Fibroblast of pulmonary artery (primary cell): Measurements from ENCODE around the gene PKP4.
"Not testable (repeated sequence)": the region's sequence is repeated elsewhere in the genome, so short reads cannot be mapped to it uniquely, and the experiment has no call there.

Experiments used
- DNase-seq: peaks from one replicate; pipeline ENCODE4 v3.0.0-alpha.2; 2010; ENCODE audit warnings: low read depth
- H3K4me3 ChIP-seq: replicated peaks from 2 replicates; pipeline ENCODE4 v1.5.1; 2011; ENCODE audit warnings: low read depth, mild to moderate bottlenecking, control low read depth, low read length, moderate library complexity
- CTCF ChIP-seq: IDR thresholded peaks from 2 replicates; pipeline ENCODE4 v1.5.1; 2011; ENCODE audit warnings: mild to moderate bottlenecking, control low read depth, low read length, inconsistent platforms; ENCODE audit errors: missing control alignments

The PKP4 gene

DNA sequence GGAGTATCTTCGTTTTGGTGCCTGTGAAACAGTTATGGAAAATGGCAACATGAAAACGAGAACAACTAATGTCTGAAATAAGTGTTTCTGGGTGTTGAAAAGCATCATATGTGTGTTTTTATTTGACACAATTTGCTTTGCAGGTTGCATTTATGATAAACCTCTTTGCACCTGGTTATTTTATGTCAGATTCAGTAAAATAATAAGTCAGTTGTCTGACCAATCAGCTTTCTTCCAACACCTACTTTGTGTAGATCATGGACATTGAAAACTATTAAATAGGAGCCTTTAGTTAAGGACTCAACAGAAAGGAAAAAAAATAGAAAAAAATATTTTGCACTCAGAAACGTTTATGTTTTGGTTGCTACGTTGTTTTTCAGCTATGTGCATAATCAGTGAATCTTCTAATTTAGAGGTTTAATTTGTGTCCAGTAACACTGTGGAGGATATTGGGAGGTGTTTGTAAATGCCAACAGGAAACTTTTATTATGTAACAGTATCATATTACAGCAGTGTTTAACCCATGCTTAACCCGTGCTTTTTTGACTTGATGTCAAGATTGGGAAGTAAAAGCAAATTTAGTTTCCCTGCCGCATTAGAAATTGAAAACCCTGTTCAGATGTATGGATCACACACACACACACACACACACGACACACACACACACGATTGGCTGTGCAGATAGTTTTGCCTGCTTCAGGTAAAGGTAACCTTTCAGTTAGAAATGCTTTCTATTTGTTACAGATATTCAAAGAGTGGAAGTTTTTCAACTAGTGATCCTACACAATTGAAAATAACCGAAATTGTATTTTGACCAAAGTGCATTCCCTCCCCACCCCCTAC lies 2.6 kb downstream of the PKP4 start:
- TF ChIP-seq CTCF: no peak
- peak overlapping the region; percentile 76 for H3K4me3 ChIP-seq
- DNase-seq: peak; percentile 11

DNA sequence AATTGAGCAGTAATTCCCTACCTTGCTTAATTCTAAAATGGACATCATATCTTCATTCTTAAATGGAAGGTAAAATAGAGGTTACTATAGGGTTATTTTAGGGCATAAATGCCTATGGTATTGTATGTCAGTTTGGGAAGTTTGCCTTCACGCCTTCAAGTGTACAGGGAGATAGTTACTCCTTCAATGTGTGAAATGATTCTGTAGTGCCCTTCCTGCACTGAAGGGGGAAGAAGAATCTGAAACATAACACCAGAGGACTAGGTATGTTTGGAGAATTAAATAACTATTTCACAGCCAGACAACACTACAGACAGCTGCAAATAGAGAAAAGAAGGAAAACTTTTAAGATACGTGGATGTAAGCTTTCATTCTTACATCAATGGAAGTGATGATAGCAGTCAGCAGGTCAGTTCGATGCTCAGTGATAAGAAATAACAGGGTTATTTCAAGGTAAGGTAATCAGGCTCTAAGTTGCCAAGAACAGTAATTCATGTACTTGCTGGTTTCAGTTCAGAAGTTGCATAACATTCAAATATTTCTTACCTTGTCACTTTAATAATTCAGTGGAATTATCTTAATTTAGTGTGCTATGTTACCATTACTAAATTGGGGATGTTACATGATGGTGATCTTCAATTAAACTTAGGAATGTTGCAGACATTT lies 4.0 kb downstream of the PKP4 start:
- DNase-seq: no peak
- peak; percentile 26 for TF ChIP-seq CTCF
- H3K4me3 ChIP-seq: no peak overlapping the region

DNA sequence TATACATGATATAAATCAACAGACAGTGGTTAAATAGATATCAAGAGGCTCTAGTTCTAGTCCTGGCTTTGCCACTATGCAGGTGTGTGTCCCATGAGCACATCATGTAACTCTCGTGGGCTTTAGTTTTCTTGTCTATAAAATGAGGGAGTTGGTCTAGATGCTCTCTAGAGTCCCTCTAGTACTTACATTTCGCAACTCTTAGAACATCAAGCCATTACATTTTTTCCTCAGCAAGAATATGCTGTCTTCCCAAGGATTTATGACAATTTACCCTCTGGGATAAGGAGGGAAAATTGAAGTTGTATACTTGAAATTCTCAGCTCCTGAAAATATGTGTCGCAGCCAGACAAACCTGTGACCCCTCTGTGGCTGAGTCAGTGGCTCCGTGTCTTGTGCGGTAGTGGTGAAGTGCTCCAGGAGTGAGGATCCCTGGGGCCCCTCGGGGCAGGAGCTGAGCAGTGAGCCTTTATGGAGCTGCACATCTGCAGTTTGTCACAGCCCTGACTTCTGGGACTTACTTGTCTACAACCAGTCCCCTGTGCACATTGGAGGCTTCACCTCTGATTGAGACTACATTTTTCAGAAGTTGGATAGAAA lies 6.8 kb downstream of the PKP4 start:
- DNase-seq: peak; percentile 21
- no peak overlapping the region for H3K4me3 ChIP-seq
- no peak for TF ChIP-seq CTCF

- no peak overlapping the region for H3K4me3 ChIP-seq
- peak; percentile 29 for DNase-seq
- peak; percentile 59 for TF ChIP-seq CTCF
Observed at GRCh38 chr2:158464426-158465281, 7.9 kb downstream of the PKP4 start.

DNA sequence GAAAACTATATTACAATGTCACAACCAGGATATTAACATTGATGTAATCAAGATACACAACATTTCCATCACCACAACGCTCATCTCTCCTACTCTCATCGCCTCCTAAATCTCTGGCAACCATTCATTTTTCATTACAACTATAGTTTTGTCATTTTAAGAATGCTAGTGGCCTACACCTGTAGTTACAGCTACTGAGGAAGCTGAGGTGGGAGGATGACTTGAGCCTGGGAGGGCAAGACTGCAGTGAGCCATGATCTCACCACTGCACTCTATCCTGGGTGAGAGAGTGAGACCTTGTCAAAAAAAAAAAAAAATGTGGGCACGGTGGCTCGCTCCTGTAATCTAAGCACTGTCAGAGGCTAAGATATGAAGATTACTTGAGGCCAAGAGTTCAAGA lies 10.5 kb downstream of the PKP4 start:
- no peak overlapping the region for H3K4me3 ChIP-seq
- no peak for TF ChIP-seq CTCF
- DNase-seq: no peak

DNA sequence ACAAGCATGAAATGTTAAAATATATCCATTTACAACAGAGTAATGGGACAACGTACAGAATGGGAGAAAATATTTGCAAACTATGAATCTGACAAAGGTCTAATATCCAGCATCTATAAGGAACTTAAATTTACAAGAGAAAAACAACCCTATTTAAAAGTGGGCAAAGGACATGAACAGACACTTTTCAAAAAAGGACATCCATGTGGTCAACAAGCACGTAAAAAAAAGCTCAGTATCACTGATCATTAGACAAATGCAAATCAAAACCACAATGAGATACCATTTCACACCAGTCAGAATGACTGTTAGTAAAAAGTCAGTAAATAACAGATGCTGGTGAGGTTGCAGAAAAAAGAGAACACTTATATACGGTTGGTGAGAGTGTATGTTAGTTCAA lies 16.1 kb downstream of the PKP4 start:
- DNase-seq: not testable (repeated sequence)

GRCh38 chr2:158473300-158473699 lies 16.5 kb downstream of the PKP4 start:
- DNase-seq, H3K4me3 ChIP-seq: not testable (repeated sequence)

More for the DNA sequence above, 16.1 kb downstream of the PKP4 start:
- H3K4me3 ChIP-seq: not testable (repeated sequence)
